ENCODE results near the gene OR2W3.

- no peak for TF ChIP-seq POLR2A (IDR thresholded peaks at IDR 0.05)
- no peak for TF ChIP-seq CTCF (IDR thresholded peaks at IDR 0.05)
Measured at GRCh38 chr1:247862756-247863155, 32.6 kb upstream of the OR2W3 start.
